Keratinocyte (primary cell): Measurements from ENCODE around the gene RNF212.

Experiments
- EZH2 ChIP-seq: IDR thresholded peaks from one replicate; pipeline ENCODE4 v1.6.1; 2012; ENCODE audit warnings: inconsistent platforms, mild to moderate bottlenecking, low read length, moderate library complexity
- TF ChIP-seq, protein P1 (sequence below), 3 experiments: IDR thresholded peaks in 1 of 3; conservative IDR thresholded peaks in 1 of 3; optimal IDR thresholded peaks in 1 of 3; 2 replicates in 2 of 3; 3 replicates in 1 of 3; pipeline versions ENCODE3 to v1.5.1; 2011; ENCODE audit warnings: low read length in 3 of 3, mild to moderate bottlenecking in 3 of 3, moderate library complexity in 2 of 3, control low read depth in 1 of 3, inconsistent platforms in 1 of 3; ENCODE audit not compliant: insufficient read depth in 2 of 3; ENCODE audit errors: extremely low read depth in 1 of 3

GRCh38 chr4:1053080-1053661, 60.2 kb downstream of the RNF212 start:
- TF ChIP-seq, protein P1, sequence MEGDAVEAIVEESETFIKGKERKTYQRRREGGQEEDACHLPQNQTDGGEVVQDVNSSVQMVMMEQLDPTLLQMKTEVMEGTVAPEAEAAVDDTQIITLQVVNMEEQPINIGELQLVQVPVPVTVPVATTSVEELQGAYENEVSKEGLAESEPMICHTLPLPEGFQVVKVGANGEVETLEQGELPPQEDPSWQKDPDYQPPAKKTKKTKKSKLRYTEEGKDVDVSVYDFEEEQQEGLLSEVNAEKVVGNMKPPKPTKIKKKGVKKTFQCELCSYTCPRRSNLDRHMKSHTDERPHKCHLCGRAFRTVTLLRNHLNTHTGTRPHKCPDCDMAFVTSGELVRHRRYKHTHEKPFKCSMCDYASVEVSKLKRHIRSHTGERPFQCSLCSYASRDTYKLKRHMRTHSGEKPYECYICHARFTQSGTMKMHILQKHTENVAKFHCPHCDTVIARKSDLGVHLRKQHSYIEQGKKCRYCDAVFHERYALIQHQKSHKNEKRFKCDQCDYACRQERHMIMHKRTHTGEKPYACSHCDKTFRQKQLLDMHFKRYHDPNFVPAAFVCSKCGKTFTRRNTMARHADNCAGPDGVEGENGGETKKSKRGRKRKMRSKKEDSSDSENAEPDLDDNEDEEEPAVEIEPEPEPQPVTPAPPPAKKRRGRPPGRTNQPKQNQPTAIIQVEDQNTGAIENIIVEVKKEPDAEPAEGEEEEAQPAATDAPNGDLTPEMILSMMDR (optimal IDR thresholded peaks at IDR 0.05 in 1 of 3, IDR thresholded peaks at IDR 0.05 in 1 of 3, conservative IDR thresholded peaks at IDR 0.05 in 1 of 3; ENCODE audit: extremely low read depth in 1 of 3, insufficient read depth in 2 of 3, low read length in 3 of 3) = no peak
- TF ChIP-seq EZH2 = peak; percentile 38
